Measurements from ENCODE around the gene ALDH1A3.

ALDH1A3 gene

DNA sequence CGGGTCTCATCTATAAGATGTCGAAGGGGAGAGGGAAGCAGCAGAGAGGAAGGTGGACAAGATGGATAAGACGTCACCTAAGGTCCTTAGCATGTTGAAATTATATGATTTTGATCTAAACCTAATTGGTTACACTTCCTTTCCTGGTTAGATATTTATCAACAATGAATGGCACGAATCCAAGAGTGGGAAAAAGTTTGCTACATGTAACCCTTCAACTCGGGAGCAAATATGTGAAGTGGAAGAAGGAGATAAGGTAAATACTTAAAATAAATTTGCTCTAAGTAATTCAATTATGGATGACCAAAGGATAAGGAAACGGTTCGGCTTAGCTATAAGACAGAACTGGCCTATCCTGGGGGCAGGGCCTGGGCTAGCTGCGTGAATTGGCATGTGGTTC lies 5.5 kb downstream of the ALDH1A3 start:
- DNase-seq, result no peak

GRCh38 chr15:100885811-100886210 lies 6.2 kb downstream of the ALDH1A3 start:
- no peak for DNase-seq

GRCh38 chr15:100887211-100887913 lies 7.7 kb downstream of the ALDH1A3 start:
- DNase-seq, result no peak

- DNase-seq, result no peak
Observed at GRCh38 chr15:100889385-100890050, 9.9 kb downstream of the ALDH1A3 start.

- DNase-seq, result no peak
Observed at GRCh38 chr15:100890051-100890720, 10.6 kb downstream of the ALDH1A3 start.

DNA sequence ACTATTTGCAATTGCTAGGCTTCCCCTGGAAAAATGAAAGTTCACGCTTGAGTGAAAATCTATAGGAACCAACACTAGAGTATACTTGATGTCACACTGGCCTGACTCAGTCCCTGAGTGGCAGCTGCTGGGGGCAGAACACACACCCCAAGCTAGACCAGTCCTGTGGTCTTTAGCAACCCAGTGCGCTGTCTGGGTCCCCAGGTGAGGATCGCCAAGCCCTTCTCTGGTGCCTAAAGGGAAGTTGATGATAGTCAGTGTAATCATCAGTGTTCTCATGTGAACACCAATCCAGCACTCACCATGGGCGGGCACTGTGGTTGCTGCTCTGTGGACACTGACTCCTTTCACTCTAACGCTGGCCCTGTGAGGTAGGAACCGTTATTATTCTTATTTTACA lies 11.2 kb downstream of the ALDH1A3 start:
- DNase-seq, result no peak

- peak; percentile 47 for DNase-seq
Observed at GRCh38 chr15:100891307-100892012, 11.8 kb downstream of the ALDH1A3 start.

GRCh38 chr15:100892013-100892355 lies 12.4 kb downstream of the ALDH1A3 start:
- DNase-seq, result peak; percentile 26

- DNase-seq, result peak; percentile 24
Observed at GRCh38 chr15:100893261-100893963, 13.8 kb downstream of the ALDH1A3 start.

DNA sequence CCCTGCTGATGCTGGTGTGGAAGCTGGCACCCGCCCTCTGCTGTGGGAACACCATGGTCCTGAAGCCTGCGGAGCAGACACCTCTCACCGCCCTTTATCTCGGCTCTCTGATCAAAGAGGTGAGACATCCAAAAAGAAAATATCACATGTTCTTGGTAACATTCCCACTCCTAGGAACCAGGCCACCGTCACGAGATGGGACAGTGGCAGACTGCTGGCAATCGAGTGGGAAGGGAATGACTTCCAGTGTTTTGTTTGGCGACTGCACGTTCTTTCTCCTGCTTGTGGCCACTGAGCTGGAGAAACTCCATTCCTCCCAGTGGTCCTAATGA lies 14.3 kb downstream of the ALDH1A3 start:
- no peak for DNase-seq

GRCh38 chr15:100895721-100896120 lies 16.1 kb downstream of the ALDH1A3 start:
- no peak for DNase-seq

- DNase-seq, result no peak
Observed at GRCh38 chr15:100897221-100898151, 17.9 kb downstream of the ALDH1A3 start.

DNA sequence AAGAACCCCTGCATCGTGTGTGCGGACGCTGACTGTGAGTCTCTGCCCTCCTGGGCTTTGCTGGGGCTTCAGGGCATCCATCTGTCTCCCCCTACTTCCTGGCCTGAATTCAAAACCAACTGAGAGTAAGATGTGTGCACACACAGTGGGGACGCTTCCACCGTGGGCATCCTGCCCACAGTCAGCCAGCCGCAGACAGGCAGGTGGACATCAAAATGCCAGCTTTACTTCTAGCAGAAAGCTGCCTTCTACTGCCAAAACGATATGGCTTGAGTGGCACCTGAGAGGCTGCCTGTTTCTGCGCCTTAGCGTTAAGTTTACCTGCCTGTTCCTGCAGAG lies 18.5 kb downstream of the ALDH1A3 start:
- DNase-seq, result peak; percentile 39

DNA sequence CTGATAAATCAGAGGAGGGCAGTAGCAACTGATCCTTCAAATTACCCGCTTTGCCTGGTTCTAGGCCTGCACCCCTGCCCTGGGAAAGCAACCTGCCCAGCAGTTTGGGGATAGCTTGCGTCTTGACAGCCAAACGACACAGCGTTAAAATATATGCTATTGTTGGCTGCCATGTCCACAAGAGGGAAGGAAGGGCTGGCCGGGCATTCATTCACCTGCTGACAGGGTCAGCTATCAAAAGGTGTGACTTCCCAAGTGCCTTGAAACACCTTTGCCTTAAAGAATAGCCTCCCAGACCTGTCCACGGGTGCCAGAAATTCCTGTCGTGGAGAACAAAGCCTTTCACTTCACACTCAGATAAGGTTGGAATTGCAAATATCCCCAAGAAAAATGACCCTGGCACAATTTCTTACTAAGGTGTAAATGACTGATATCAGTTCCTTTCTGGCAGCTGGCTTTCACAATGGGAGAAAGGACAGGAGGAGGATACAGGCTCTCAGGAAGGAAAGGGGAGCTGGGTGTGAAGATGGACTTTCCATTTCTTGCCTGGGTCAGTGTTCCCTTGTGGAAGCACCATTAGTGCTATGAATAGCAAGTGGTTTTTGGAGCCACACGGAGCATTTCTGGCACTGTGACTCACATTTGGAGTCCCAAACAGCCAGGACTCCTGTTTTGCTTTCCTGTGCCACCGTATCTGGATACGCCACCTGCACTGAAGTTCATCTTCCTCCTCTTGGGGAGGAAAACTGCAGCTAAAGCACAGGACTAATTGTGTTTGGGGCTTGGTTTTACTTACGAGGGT lies 19.2 kb downstream of the ALDH1A3 start:
- peak; percentile 40 for DNase-seq

DNA sequence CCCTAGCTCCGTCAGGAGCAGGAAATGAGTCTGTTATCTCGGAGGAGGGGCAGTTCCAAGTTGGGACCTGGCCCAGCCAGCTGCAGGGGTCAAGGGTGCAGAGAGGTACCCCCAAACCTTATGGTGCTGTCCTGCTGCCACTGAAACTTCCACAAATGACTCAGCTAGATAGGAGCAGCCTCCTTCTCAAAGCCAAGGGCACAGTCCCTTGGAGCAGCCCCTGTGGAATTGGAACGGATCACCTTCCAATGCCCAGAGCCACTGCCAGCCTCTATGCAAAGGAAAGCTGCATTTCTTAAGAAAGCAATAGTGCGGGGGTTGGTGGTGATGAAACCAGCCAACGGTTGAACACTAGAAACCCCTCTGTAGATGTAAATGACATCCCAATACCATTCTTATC lies 20.0 kb downstream of the ALDH1A3 start:
- no peak for DNase-seq

DNA sequence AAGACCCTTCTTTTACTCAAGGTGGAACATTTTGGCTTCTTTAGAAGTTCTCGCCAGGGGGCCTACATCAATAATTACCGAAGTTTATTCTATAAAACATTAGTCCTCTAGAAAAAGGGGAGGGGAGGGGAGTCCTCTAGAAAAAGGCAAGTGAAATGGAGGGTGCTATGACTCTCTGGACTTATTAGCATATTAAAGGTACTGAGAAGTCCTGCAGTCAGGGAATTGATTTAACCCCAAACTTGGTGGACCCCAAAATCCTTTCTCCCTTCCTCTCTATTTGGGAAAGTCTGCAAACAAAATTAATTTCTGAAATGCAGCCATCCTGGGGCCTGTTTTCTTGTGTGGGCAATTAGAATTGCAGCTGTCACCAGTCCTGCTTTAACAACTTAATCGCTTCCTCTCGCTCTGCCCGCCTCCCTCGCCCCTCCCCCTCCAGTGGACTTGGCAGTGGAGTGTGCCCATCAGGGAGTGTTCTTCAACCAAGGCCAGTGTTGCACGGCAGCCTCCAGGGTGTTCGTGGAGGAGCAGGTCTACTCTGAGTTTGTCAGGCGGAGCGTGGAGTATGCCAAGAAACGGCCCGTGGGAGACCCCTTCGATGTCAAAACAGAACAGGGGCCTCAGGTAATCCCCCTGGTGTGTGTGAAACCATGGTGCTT lies 20.6 kb downstream of the ALDH1A3 start:
- no peak for DNase-seq

DNA sequence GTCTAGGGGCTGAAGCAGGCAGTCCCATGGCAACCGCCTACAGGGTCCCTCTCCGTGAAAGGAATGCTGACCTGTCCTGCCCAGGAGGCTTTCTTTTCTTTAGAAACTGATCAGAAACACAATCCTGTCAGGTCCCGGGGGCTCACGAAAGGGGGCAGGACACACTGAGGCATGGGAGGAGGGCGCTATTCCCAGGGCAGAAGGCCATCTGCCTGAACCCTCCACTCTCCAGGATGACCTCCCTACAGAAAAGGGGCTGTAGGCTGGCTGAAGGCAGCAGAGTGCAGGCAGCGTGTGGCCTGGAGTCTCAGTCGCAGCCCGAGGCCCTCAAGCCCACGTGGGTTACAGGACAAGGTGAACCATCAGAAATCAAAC lies 21.2 kb downstream of the ALDH1A3 start:
- no peak for DNase-seq

- no peak for DNase-seq
Observed at GRCh38 chr15:100901296-100901695, 21.7 kb downstream of the ALDH1A3 start.

DNA sequence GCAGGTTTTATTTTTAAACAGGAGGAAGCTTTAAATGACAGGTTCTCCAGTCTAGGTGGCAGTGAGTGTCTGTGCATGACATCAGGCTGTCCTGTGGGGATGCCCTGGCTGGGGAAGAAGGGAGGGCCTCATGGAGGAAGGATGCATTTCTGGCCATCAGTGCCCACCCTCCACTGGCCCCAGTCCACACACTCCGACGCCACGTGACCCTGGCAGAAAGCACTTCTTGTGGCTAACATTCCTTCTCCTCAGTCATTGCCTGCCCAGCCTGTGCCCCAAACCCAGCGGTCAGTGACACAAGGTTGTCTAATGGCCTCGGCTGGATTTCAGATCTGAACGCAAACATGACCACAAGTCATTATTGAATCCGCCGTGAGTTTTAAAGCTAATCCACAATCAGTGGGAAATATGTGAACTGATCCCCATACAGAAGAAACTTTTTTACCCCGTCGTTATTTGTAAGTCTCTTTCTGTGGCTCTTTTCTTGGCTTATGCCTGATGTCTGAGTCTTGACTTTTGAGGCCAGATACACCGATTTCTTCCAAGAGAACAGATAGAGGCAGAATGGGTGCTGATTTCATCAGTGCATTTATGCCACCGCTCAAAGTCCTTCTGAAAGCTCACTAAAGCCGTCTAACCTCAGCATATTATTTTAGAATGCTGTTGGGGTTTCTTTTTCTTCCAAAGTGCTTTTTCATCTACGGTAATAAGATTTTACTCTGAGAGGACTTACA lies 22.2 kb downstream of the ALDH1A3 start:
- DNase-seq, result no peak
